MCF 10A (cell line): ENCODE measurements around the gene PALM2AKAP2. TPM values are rescaled to one million over a fixed set of nuclear protein-coding genes. Genes with fewer than 3 reads are reported as not detected.
A peak's percentile ranks its signal among the peaks of the same experiment; 100 is the strongest.

Source experiments
- BruUV-seq: library from RNA; stranded (reverse); fragments of 400-500 nt; replicated peaks from 2 replicates; lab custom pipeline; 2021; lab: Mats Ljungman, UMichigan
- CTCF ChIA-PET: fragments of 300-600 bp; sonication (Branson Sonifier 250); formaldehyde crosslinking; extraction: SDS; loops from one replicate; lab custom pipeline; 2021; ENCODE audit warnings: antibody characterized with exemption, inconsistent platforms; lab: Yijun Ruan, JAX
- POLR2A ChIA-PET: fragments of 300-600, 350-650 bp; sonication (Branson Sonifier 250); formaldehyde crosslinking; extraction: SDS; loops from one replicate; lab custom pipeline; 2020; ENCODE audit warnings: antibody characterized with exemption, inconsistent platforms; lab: Yijun Ruan, JAX
- DNase-seq: peaks from one replicate; pipeline ENCODE4 v3.0.0-alpha.2; 2018; ENCODE audit not compliant: unreplicated experiment
- H3K27ac Mint-ChIP-seq: one replicate; pipeline ENCODE4 v1.8.0; 2022; ENCODE audit warnings: mild to moderate bottlenecking, low read depth, mixed read lengths; ENCODE audit not compliant: unreplicated experiment
- H3K27me3 Mint-ChIP-seq: one replicate; pipeline ENCODE4 v1.8.0; 2022; ENCODE audit warnings: mixed read lengths; ENCODE audit not compliant: insufficient read depth, unreplicated experiment
- H3K36me3 Mint-ChIP-seq: one replicate; pipeline ENCODE4 v1.8.0; 2022; ENCODE audit warnings: mild to moderate bottlenecking, moderate library complexity, mixed read lengths; ENCODE audit not compliant: insufficient read depth, unreplicated experiment
- H3K4me1 Mint-ChIP-seq: one replicate; pipeline ENCODE4 v1.8.0; 2022; ENCODE audit warnings: mixed read lengths; ENCODE audit not compliant: insufficient read depth, unreplicated experiment
- H3K4me3 Mint-ChIP-seq: one replicate; pipeline ENCODE4 v1.8.0; 2022; ENCODE audit warnings: mild to moderate bottlenecking, moderate library complexity, mixed read lengths; ENCODE audit not compliant: unreplicated experiment
- H3K9me3 Mint-ChIP-seq: one replicate; pipeline ENCODE4 v1.8.0; 2022; ENCODE audit warnings: mixed read lengths; ENCODE audit not compliant: unreplicated experiment
- intact Hi-C: fragments of 100-400 bp; cut with micrococcal nuclease; formaldehyde crosslinking; loops from 2 replicates; pipeline ENCODE4 v1.14.1; 2022
- total RNA-seq: library from RNA; stranded (reverse); gene quantifications from 2 replicates; pipeline ENCODE4 v1.2.3, GENCODE V29; 2022
- TF ChIP-seq, protein P1 (sequence below): fragments of 200-600 bp; IDR thresholded peaks from one replicate; pipeline ENCODE4 v1.8.0; 2022; ENCODE audit warnings: antibody characterized with exemption, mild to moderate bottlenecking; ENCODE audit not compliant: unreplicated experiment

The PALM2AKAP2 gene
- total RNA-seq, 1 experiment from 2014 or later: 5.3 TPM

DNA sequence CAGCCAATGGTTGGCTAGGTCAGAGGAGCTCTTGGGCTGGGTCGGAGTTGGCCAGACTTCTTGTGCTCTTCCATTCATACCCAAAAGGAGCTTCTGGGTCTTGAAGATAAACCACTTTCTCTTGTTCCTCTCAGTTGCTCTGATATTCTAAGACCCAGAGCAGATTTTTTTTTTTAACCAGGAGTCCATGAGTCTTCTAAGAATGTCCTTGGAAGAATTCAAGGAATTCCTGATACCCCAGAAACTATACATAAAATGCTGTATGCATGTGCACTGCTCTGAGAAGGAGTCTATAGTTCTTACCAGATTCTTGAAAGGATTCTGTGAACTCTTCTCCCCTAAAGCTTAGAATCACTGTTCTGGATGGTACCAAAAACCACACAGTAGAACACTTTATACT, 9.9 kb upstream of the PALM2AKAP2 start:
- Mint-ChIP-seq H3K27ac (no peak overlapping the region), H3K4me3 (no peak overlapping the region), H3K27me3 (no peaks in the 10 kb centered on the region), H3K4me1 (peaks cover 15% of the 10 kb centered on the region), H3K9me3 (no peaks in the 10 kb centered on the region), H3K36me3 (no peaks in the 10 kb centered on the region)
- POLR2A ChIA-PET: no interaction called here
- CTCF ChIA-PET: interaction anchor here (0.6 kb wide), 1 partner anchor 192 kb away, joined by 6 read pairs; no protein-coding TSS in a partner anchor
- intact Hi-C loops: no loop called here
- no TSS peak for BruUV-seq
- DNase-seq: no peak
- TF ChIP-seq, protein P1, sequence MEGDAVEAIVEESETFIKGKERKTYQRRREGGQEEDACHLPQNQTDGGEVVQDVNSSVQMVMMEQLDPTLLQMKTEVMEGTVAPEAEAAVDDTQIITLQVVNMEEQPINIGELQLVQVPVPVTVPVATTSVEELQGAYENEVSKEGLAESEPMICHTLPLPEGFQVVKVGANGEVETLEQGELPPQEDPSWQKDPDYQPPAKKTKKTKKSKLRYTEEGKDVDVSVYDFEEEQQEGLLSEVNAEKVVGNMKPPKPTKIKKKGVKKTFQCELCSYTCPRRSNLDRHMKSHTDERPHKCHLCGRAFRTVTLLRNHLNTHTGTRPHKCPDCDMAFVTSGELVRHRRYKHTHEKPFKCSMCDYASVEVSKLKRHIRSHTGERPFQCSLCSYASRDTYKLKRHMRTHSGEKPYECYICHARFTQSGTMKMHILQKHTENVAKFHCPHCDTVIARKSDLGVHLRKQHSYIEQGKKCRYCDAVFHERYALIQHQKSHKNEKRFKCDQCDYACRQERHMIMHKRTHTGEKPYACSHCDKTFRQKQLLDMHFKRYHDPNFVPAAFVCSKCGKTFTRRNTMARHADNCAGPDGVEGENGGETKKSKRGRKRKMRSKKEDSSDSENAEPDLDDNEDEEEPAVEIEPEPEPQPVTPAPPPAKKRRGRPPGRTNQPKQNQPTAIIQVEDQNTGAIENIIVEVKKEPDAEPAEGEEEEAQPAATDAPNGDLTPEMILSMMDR: no peak

DNA sequence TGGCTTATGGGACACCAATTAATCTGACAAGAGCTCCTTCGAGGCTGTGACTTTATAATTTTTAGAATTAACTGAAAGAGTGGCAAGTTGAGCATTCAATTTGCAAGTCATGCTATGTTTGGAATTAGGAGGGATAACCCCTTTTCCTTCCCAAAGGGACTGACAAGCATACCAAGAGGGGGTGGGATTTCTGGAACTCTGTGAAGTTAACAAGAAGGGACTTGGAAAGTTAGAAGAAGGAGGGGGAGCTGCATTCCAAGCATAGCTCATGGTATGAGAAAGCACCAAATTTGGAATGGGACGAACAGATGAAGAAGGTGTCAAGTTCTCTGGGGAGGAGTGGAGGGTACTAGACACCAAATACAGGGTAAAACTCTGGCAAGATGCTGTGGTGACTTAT, 8.9 kb upstream of the PALM2AKAP2 start:
- ChIA-PET CTCF (no interaction called here), POLR2A (no interaction called here)
- H3K27me3 Mint-ChIP-seq: no peaks in the 10 kb centered on the region
- peaks cover 13% of the 10 kb centered on the region for H3K4me1 Mint-ChIP-seq
- no peaks in the 10 kb centered on the region for H3K36me3 Mint-ChIP-seq
- intact Hi-C loops: no loop called here
- no peak overlapping the region for H3K27ac Mint-ChIP-seq
- TF ChIP-seq, protein P1: no peak
- BruUV-seq: no TSS peak
- H3K4me3 Mint-ChIP-seq: no peak overlapping the region
- no peaks in the 10 kb centered on the region for H3K9me3 Mint-ChIP-seq
- peak; percentile 24 for DNase-seq

DNA sequence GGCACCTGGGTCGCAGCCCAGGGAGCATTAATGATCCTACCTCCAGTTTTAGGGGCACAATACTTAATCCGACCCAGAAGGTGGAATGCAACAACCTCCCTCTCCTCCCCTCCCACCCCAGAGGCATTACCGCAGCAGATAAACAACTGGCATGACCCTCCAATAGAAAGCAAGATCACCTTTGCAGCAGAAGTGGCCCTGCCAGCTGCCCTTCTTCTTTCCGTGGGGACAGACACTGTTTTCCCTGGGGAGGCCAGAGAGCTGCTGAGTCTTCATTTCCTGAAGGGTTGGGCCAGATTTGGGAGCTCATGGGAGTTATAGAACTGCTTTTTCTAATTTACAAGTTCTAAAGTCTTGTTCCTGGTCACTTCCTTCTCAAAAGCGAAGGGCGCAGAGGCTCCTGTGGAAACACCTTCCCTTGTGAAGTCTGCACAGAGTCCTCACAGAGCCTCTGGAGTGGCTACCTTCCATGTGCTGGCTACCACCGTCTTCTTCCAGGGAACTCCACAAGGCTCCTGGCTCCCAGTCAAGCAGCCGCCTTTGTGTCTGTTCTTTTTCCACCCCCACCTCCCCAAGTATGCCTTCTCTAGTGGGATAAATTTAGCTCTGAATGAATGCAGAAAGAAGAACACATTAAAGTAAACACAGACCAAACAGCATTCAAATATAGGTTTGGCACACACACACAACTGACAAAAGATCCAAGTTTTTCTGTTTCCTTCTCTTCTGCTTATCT, 8.0 kb upstream of the PALM2AKAP2 start:
- no peaks in the 10 kb centered on the region for H3K9me3 Mint-ChIP-seq
- no peak for DNase-seq
- H3K4me1 Mint-ChIP-seq: peaks cover 10% of the 10 kb centered on the region
- intact Hi-C loops: no loop called here
- H3K4me3 Mint-ChIP-seq: no peak overlapping the region
- H3K27ac Mint-ChIP-seq: no peak overlapping the region
- no peaks in the 10 kb centered on the region for H3K36me3 Mint-ChIP-seq
- TF ChIP-seq, protein P1: no peak
- POLR2A ChIA-PET: interaction anchor here (0.7 kb wide), 1 partner anchor 14 kb away, joined by 3 read pairs; no protein-coding TSS in a partner anchor
- no peaks in the 10 kb centered on the region for H3K27me3 Mint-ChIP-seq
- no TSS peak for BruUV-seq
- CTCF ChIA-PET: interaction anchor here (0.5 to 1.4 kb wide), 3 partner anchors 10 to 46 kb away, joined by 3 to 4 read pairs (median 3); no protein-coding TSS in a partner anchor

DNA sequence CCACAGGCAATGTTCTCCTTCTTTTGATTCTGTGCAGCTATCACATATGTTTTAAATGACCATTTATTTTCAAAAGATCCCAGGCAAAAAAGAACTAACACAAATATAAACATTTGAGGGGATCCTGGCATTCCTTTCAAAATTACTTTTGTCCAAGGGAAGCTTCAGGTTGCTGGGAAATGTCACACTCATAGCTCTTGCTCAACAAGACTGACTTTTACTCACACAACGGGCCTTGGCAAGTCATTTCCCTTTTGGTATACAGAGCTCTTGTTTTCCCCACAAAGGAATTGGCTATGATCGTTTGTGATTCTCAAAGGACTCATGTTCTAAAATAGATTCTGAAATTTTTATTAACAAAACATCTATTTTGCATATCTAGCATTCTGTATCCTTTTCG, 4.5 kb upstream of the PALM2AKAP2 start:
- intact Hi-C loops: no loop called here
- Mint-ChIP-seq H3K36me3 (no peaks in the 10 kb centered on the region), H3K9me3 (no peaks in the 10 kb centered on the region), H3K4me1 (peaks cover 10% of the 10 kb centered on the region), H3K27ac (no peak overlapping the region), H3K4me3 (no peak overlapping the region), H3K27me3 (no peaks in the 10 kb centered on the region)
- BruUV-seq: no TSS peak
- DNase-seq: peak; percentile 75
- CTCF ChIA-PET: interaction anchor here (0.7 kb wide), 1 partner anchor 135 kb away, joined by 3 read pairs; no protein-coding TSS in a partner anchor
- POLR2A ChIA-PET: no interaction called here
- TF ChIP-seq, protein P1: no peak
